ENCODE measurements around the gene MAIP1. TPM values are rescaled to one million over a fixed set of nuclear protein-coding genes. Genes with fewer than 3 reads are reported as not detected.

The MAIP1 gene
- total and polyA plus RNA-seq, 9 of the 15 experiments (the other 6 are each of a cell fraction or from before 2014, with no cell fraction given), result 3.6 to 30.0 (median 24.5) TPM

- intact Hi-C loops (cut with micrococcal nuclease), result loop anchor here (5.0 to 10.0 kb wide), 4 partner anchors 207 to 607 kb away; partner anchors contain the start of gene SPATS2L
- no peak overlapping the region for H2AFZ ChIP-seq (ENCODE audit: low read depth, low read length)
- TF ChIP-seq ZNF444 (CRISPR knock-in tag; IDR thresholded peaks at IDR 0.05), result no peak
- no peak for TF ChIP-seq RBM14 (IDR thresholded peaks at IDR 0.05; ENCODE audit: borderline replicate concordance, insufficient read depth, low read depth, low read length)
- TF ChIP-seq PCBP2 (IDR thresholded peaks at IDR 0.05; ENCODE audit: low read depth, low read length, poor library complexity, severe bottlenecking), result no peak
- TF ChIP-seq NR1H2 (CRISPR knock-in tag; IDR thresholded peaks at IDR 0.05), result no peak
- no peak for TF ChIP-seq THRB (CRISPR knock-in tag; conservative IDR thresholded peaks at IDR 0.05)
- TF ChIP-seq ZNF586 (CRISPR knock-in tag; conservative IDR thresholded peaks at IDR 0.05), result no peak
- TF ChIP-seq PURB (CRISPR knock-in tag; IDR thresholded peaks at IDR 0.05; ENCODE audit: low read depth), result no peak
- in situ Hi-C loops (cut with MboI), result no loop called here
- H3K27ac ChIP-seq (ENCODE audit: extremely low read depth, low read depth, low read length), result no peak overlapping the region
- ChIA-PET CTCF (ENCODE audit: low intra/inter-chr PET ratio) (interaction anchor here (1.2 kb wide), 1 partner anchor 493 kb away, joined by 3 read pairs; no protein-coding TSS in a partner anchor), POLR2A (interaction anchor here (0.5 kb wide), 1 partner anchor 388 kb away, joined by 3 read pairs; no protein-coding TSS in a partner anchor)
- H3K9ac ChIP-seq (ENCODE audit: insufficient read depth in 1 of 2, low read depth in 2 of 2, low read length in 2 of 2), result no peak overlapping the region; a peak in 1 of 4 replicates
- peak overlapping the region; percentile 26 for H3K4me2 ChIP-seq (ENCODE audit: insufficient read depth, low read length)
- DNase-seq (ENCODE audit: extremely low read depth in 1 of 4, low spot score in 3 of 4) (peak in 1 of 4 experiments; percentile 23), ATAC-seq (peak; percentile 36; the same call in 2 of the 3 replicates), FAIRE-seq (peak; percentile 11)
- peaks cover 0 to 11% of the 10 kb centered on the region in 2 experiments; a peak in 2 of 5 replicates for H3K4me1 ChIP-seq (replicated peaks in 1 of 2; ENCODE audit: control insufficient read depth in 2 of 2, insufficient read depth in 2 of 2, low read length in 2 of 2)
- no peaks in the 10 kb centered on the region for H3K27me3 ChIP-seq (ENCODE audit: control insufficient read depth in 2 of 2, insufficient read depth in 2 of 2, low read length in 2 of 2)
- H4K20me1 ChIP-seq (replicated peaks; ENCODE audit: control insufficient read depth, insufficient read depth, low read length), result no peaks in the 10 kb centered on the region; the same call in 1 of the 2 replicates
- no peaks in the 10 kb centered on the region; the same call in 1 of the 2 replicates for H3K9me3 ChIP-seq (replicated peaks; ENCODE audit: control insufficient read depth, insufficient read depth, low read depth, low read length)
- H3K4me3 ChIP-seq, result no peak overlapping the region
- no TSS peak for BruUV-seq (replicated peaks)
- no peaks in the 10 kb centered on the region for H3K36me3 ChIP-seq (ENCODE audit: control insufficient read depth, insufficient read depth, low read length)
- H3K9me1 ChIP-seq (ENCODE audit: control insufficient read depth, insufficient read depth, low read length), result no peaks in the 10 kb centered on the region
- WGBS (ENCODE audit: insufficient coverage, low coverage, missing lambda C conversion rate), result 1% methylated on average over 7 of the region's 7 CpGs
- H3K79me2 ChIP-seq (ENCODE audit: control insufficient read depth, insufficient read depth, low read length), result no peaks in the 10 kb centered on the region
Observed at GRCh38 chr2:199988151-199988550, 32.8 kb downstream of the MAIP1 start.

Measured in K562 (cell line).